ENCODE measurements around the gene KRTAP12-3.

DNA sequence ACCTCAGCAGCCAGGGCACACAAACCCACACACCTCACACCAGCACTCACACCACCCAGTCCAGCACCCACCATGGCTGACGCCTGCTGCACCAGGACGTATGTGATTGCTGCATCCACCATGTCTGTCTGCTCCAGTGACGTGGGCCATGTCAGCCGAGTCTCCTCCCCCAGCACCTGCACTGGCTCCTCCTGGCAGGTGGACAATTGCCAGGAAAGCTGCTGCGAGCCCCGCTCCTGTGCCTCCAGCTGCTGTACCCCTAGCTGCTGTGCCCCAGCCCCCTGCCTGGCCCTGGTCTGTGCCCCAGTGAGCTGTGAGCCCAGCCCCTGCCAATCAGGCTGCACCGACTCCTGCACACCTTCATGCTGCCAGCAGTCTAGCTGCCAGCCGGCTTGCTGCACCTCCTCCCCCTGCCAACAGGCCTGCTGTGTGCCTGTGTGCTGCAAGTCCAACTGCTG is 45.7 kb upstream of the KRTAP12-3 start, which contains the start of gene KRTAP10-8:
- no peak for TF ChIP-seq EZH2 (IDR thresholded peaks at IDR 0.05; ENCODE audit: low read length, missing control alignments)
- TF ChIP-seq, protein P1, sequence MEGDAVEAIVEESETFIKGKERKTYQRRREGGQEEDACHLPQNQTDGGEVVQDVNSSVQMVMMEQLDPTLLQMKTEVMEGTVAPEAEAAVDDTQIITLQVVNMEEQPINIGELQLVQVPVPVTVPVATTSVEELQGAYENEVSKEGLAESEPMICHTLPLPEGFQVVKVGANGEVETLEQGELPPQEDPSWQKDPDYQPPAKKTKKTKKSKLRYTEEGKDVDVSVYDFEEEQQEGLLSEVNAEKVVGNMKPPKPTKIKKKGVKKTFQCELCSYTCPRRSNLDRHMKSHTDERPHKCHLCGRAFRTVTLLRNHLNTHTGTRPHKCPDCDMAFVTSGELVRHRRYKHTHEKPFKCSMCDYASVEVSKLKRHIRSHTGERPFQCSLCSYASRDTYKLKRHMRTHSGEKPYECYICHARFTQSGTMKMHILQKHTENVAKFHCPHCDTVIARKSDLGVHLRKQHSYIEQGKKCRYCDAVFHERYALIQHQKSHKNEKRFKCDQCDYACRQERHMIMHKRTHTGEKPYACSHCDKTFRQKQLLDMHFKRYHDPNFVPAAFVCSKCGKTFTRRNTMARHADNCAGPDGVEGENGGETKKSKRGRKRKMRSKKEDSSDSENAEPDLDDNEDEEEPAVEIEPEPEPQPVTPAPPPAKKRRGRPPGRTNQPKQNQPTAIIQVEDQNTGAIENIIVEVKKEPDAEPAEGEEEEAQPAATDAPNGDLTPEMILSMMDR (conservative IDR thresholded peaks at IDR 0.05 in 1 of 2, IDR thresholded peaks at IDR 0.05 in 1 of 2; ENCODE audit: low read depth in 1 of 2, low read length in 2 of 2) = no peak
